Naive B cell (primary cell): ENCODE data around the gene MSI2. TPM values are rescaled to one million over a fixed set of nuclear protein-coding genes. Genes with fewer than 3 reads are reported as not detected.

ENCODE experiments used
- polyA plus RNA-seq, 6 donors: library from polyadenylated mRNA; unstranded; fragments of 300-500 nt; fragmentation: Illumina TruSeq; gene quantifications; one replicate each; pipeline ENCODE4 v1.2.3, GENCODE V29; 2021; ENCODE audit warnings: low read depth in 6 of 6

The MSI2 gene
- polyA plus RNA-seq, 6 donors from 2014 or later = 4.0 to 11.3 (median 6.8) TPM

Other genes starting within 250 kb of the MSI2 start
- 10 to 100 TPM in 5 of 6 donors, 1 to 10 TPM in 1; 9.6 to 20.5 (median 11.7) TPM for gene AKAP1, start 171.3 kb upstream of the MSI2 start, polyA plus RNA-seq